H9 (cell line): ENCODE measurements around the gene SERPINA5. TPM values are rescaled to one million over a fixed set of nuclear protein-coding genes. Genes with fewer than 3 reads are reported as not detected.

Experiments
- DNase-seq: peaks from one replicate; pipeline ENCODE4 v3.0.0-alpha.2; 2017
- H2AFZ ChIP-seq: one replicate; pipeline ENCODE4 v1.6.1; 2013; ENCODE audit warnings: mild to moderate bottlenecking, low read length, control low read depth, moderate library complexity
- H2AK5ac ChIP-seq: 2 replicates; pipeline ENCODE4 v1.6.1; 2013; ENCODE audit warnings: low read length, control low read depth, mixed read lengths; ENCODE audit not compliant: insufficient read length
- H2BK120ac ChIP-seq: one replicate; pipeline ENCODE4 v1.6.1; 2013; ENCODE audit warnings: low read depth, mild to moderate bottlenecking, low read length, control low read depth, inconsistent platforms; ENCODE audit not compliant: poor library complexity, severe bottlenecking
- H2BK12ac ChIP-seq: 2 replicates; pipeline ENCODE4 v1.6.1; 2013; ENCODE audit warnings: low read length, control low read depth, mixed read lengths, low read depth; ENCODE audit not compliant: insufficient read length
- H2BK15ac ChIP-seq: 2 replicates; pipeline ENCODE4 v1.6.1; 2013; ENCODE audit warnings: low read depth, low read length, control low read depth
- H2BK20ac ChIP-seq: one replicate; pipeline ENCODE4 v1.6.1; 2013; ENCODE audit warnings: low read depth, mild to moderate bottlenecking, low read length, control low read depth, inconsistent platforms; ENCODE audit not compliant: poor library complexity, severe bottlenecking
- H2BK5ac ChIP-seq: 2 replicates; pipeline ENCODE4 v1.6.1; 2013; ENCODE audit warnings: low read length, control low read depth, mixed read lengths; ENCODE audit not compliant: insufficient read length
- H3K14ac ChIP-seq: 2 replicates; pipeline ENCODE4 v1.6.1; 2013; ENCODE audit warnings: low read length, control low read depth; ENCODE audit not compliant: insufficient read depth
- H3K18ac ChIP-seq: 2 replicates; pipeline ENCODE4 v1.6.1; 2013; ENCODE audit warnings: low read depth, mild to moderate bottlenecking, mixed read lengths, low read length, control low read depth; ENCODE audit not compliant: insufficient read length
- H3K23ac ChIP-seq: 2 replicates; pipeline ENCODE4 v1.6.1; 2013; ENCODE audit warnings: low read length, control low read depth, mixed read lengths, low read depth; ENCODE audit not compliant: insufficient read length
- H3K23me2 ChIP-seq: 2 replicates; pipeline ENCODE4 v1.6.1; 2013; ENCODE audit warnings: low read depth, mild to moderate bottlenecking, mixed read lengths, low read length, control low read depth; ENCODE audit not compliant: insufficient read length, poor library complexity, severe bottlenecking
- H3K27ac ChIP-seq: 2 replicates; pipeline ENCODE4 v1.5.1; 2013; ENCODE audit warnings: low read length, control low read depth, mixed read lengths, low read depth; ENCODE audit not compliant: insufficient read length
- H3K27me3 ChIP-seq: 2 replicates; pipeline ENCODE4 v1.6.1; 2013; ENCODE audit warnings: low read length, control low read depth, inconsistent platforms; ENCODE audit not compliant: insufficient read depth
- H3K4ac ChIP-seq: 2 replicates; pipeline ENCODE4 v1.6.1; 2013; ENCODE audit warnings: low read depth, mild to moderate bottlenecking, control low read depth, inconsistent platforms, low read length, moderate library complexity
- H3K4me1 ChIP-seq: 2 replicates; pipeline ENCODE4 v1.6.1; 2013; ENCODE audit warnings: low read length, control low read depth, inconsistent platforms; ENCODE audit not compliant: insufficient read depth
- H3K4me2 ChIP-seq: 2 replicates; pipeline ENCODE4 v1.6.1; 2013; ENCODE audit warnings: low read length, control low read depth, mixed read lengths; ENCODE audit not compliant: insufficient read length, insufficient read depth
- H3K56ac ChIP-seq: 2 replicates; pipeline ENCODE4 v1.6.1; 2013; ENCODE audit warnings: low read depth, mild to moderate bottlenecking, mixed read lengths, low read length, control low read depth; ENCODE audit not compliant: insufficient read length
- H3K79me1 ChIP-seq: 2 replicates; pipeline ENCODE4 v1.6.1; 2013; ENCODE audit warnings: low read depth, mild to moderate bottlenecking, moderate library complexity, low read length, control low read depth, inconsistent platforms; ENCODE audit not compliant: insufficient read depth, poor library complexity, severe bottlenecking
- H3K79me2 ChIP-seq: 2 replicates; pipeline ENCODE4 v1.6.1; 2013; ENCODE audit warnings: low read length, control low read depth, inconsistent platforms; ENCODE audit not compliant: insufficient read depth
- H3K9ac ChIP-seq: 2 replicates; pipeline ENCODE4 v1.6.1; 2013; ENCODE audit warnings: low read length, control low read depth, mixed read lengths; ENCODE audit not compliant: insufficient read length; ENCODE audit errors: extremely low read depth
- H3K9me3 ChIP-seq: one replicate; pipeline ENCODE4 v1.6.1; 2013; ENCODE audit warnings: low read depth, low read length, inconsistent platforms; ENCODE audit not compliant: control insufficient read depth
- H3T11ph ChIP-seq: one replicate; pipeline ENCODE4 v1.6.1; 2013; ENCODE audit warnings: mild to moderate bottlenecking, low read length, control low read depth, inconsistent platforms
- H4K20me1 ChIP-seq: one replicate; pipeline ENCODE4 v1.6.1; 2013; ENCODE audit not compliant: control insufficient read depth, insufficient read length, insufficient read depth
- H4K5ac ChIP-seq: 2 replicates; pipeline ENCODE4 v1.6.1; 2013; ENCODE audit warnings: low read depth, mild to moderate bottlenecking, mixed read lengths, low read length, control low read depth; ENCODE audit not compliant: insufficient read length
- H4K8ac ChIP-seq: replicated peaks from 2 replicates; pipeline ENCODE4 v1.6.1; 2013; ENCODE audit warnings: low read length, control low read depth, mixed read lengths, low read depth; ENCODE audit not compliant: insufficient read length
- H4K91ac ChIP-seq: 2 replicates; pipeline ENCODE4 v1.6.1; 2013; ENCODE audit warnings: low read depth, mild to moderate bottlenecking, moderate library complexity, mixed read lengths, low read length, control low read depth; ENCODE audit not compliant: insufficient read length
- H3K27ac Mint-ChIP-seq, 3 experiments: 2 replicates in 2 of 3; 3 replicates in 1 of 3; pipeline ENCODE4 v1.8.0; 2020 to 2021; ENCODE audit warnings: mixed read lengths in 3 of 3, mild to moderate bottlenecking in 1 of 3, moderate library complexity in 1 of 3
- H3K27me3 Mint-ChIP-seq: 2 replicates; pipeline ENCODE4 v1.8.0; 2021; ENCODE audit warnings: low read depth, mild to moderate bottlenecking, moderate library complexity, mixed read lengths
- H3K36me3 Mint-ChIP-seq, 3 experiments: 2 replicates in 2 of 3; 3 replicates in 1 of 3; pipeline ENCODE4 v1.8.0; 2020 to 2021; ENCODE audit warnings: low read depth in 3 of 3, mixed read lengths in 3 of 3; ENCODE audit not compliant: insufficient read depth in 1 of 3
- H3K4me1 Mint-ChIP-seq, 2 experiments: 2 replicates each; pipeline ENCODE4 v1.8.0; 2020; ENCODE audit warnings: mixed read lengths in 2 of 2
- H3K4me3 Mint-ChIP-seq, 2 experiments: 2 replicates in 1 of 2; 3 replicates in 1 of 2; pipeline ENCODE4 v1.8.0; 2020 to 2021; ENCODE audit warnings: mild to moderate bottlenecking in 2 of 2, mixed read lengths in 2 of 2, moderate library complexity in 1 of 2
- H3K9me3 Mint-ChIP-seq, 2 experiments: 2 replicates in 1 of 2; 3 replicates in 1 of 2; pipeline ENCODE4 v1.8.0; 2020; ENCODE audit warnings: mild to moderate bottlenecking in 2 of 2, mixed read lengths in 2 of 2, moderate library complexity in 1 of 2
- CTCF ChIP-seq: fragments of 200-600 bp; sonication (generic); conservative IDR thresholded peaks from 3 replicates; pipeline ENCODE4 v1.8.0; 2021; ENCODE audit warnings: antibody characterized with exemption, mild to moderate bottlenecking
- WGBS: extraction: QIAGEN DNeasy Blood & Tissue Kit; methylation state at CpG from one replicate; pipeline ENCODE4 v1.1.7; 2013; ENCODE audit warnings: missing lambda C conversion rate, low lambda C conversion rate, mixed read lengths; ENCODE audit not compliant: insufficient read length; ENCODE audit errors: extremely low coverage; 5-methylcytosine and 5-hydroxymethylcytosine counted together
- total RNA-seq: library from RNA; stranded (reverse); gene quantifications from 2 replicates; pipeline ENCODE4 v1.2.1, GENCODE V29; 2021

SERPINA5 gene
- total RNA-seq, 1 experiment from 2014 or later, result 1.1 TPM

DNA sequence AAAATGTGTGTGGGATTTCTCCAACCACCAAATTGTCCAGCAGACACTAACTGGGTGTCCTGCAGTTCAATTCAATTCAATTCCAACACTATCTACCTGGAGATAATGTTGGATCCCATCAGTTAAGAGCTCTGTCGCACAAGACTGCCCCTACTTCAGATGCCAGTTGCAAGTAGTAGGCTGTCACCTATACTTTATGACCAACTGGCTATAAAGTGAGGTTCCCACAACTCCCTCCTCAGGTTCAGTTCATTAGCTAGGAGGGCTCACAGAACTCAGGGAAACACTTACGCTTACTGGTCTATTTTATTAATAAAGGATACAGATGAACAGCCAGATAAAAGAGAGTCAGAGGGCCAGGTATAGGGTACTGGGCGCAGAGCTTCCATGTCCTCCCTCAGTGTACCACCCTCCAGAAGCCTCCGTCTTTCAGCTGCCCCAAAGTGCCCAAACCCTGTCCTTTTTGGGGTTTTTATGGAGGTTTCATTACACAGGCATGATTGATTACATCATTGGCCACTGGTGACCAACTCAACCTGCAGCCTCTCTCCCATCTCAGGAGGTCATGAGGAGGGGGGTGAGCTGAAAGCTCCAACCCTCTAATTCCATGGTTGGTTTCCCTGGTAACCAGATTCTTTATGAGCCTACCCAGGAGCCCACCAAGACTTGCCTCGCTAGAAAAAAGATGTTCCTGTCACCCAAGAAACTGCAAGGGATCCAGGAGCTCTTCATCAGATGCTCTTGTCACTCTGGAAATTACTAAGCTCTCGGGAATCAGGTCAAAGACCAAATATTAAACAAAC lies 7.5 kb upstream of the SERPINA5 start:
- Histone ChIP-seq H4K5ac (no peak overlapping the region), H3K4ac (no peak overlapping the region), H3K56ac (no peak overlapping the region), H2AFZ (no peak overlapping the region), H4K91ac (no peak overlapping the region), H3K9ac (no peak overlapping the region), H3K27me3 (no peaks in the 10 kb centered on the region), H3K9me3 (no peaks in the 10 kb centered on the region), H3K79me2 (no peaks in the 10 kb centered on the region), H3K4me2 (no peak overlapping the region), H3K23ac (no peak overlapping the region), H3K4me1 (no peaks in the 10 kb centered on the region), H2BK5ac (no peak overlapping the region), H3K23me2 (no peaks in the 10 kb centered on the region), H2BK15ac (no peak overlapping the region), H4K20me1 (no peaks in the 10 kb centered on the region), H4K8ac (no peak overlapping the region), H2BK120ac (no peak overlapping the region), H3T11ph (no peak overlapping the region), H2BK12ac (no peak overlapping the region), H3K18ac (no peak overlapping the region), H3K14ac (no peak overlapping the region), H3K27ac (no peak overlapping the region), H2BK20ac (no peak overlapping the region), H2AK5ac (no peak overlapping the region), H3K79me1 (no peaks in the 10 kb centered on the region)
- peaks cover 13% of the 10 kb centered on the region for H3K27me3 Mint-ChIP-seq
- no peak overlapping the region for H3K27ac Mint-ChIP-seq
- WGBS, result no CpG with 5 or more reads among the region's 6 CpGs
- no peak for DNase-seq
- H3K36me3 Mint-ChIP-seq, result no peaks in the 10 kb centered on the region
- H3K4me3 Mint-ChIP-seq, result no peak overlapping the region
- H3K4me1 Mint-ChIP-seq, result no peaks in the 10 kb centered on the region
- peaks cover 0 to 3% of the 10 kb centered on the region in 2 experiments; a peak in 1 of 5 replicates for H3K9me3 Mint-ChIP-seq
- no peak for TF ChIP-seq CTCF
